GM18951 (cell line): Measurements from ENCODE around the gene LINS1.

Experiments
- POLR2A ChIP-seq: IDR thresholded peaks from 4 replicates; pipeline ENCODE4 v1.6.1; 2011; ENCODE audit warnings: mild to moderate bottlenecking; ENCODE audit not compliant: insufficient read length, insufficient read depth; ENCODE audit errors: extremely low read depth
- in situ Hi-C: fragments of 300-500 bp; cut with MboI; formaldehyde crosslinking; loops from one replicate; pipeline ENCODE4 v1.12.0; 2022; ENCODE audit warnings: low sequenced_read_pairs, mixed read lengths, inconsistent platforms; ENCODE audit not compliant: unreplicated experiment

The LINS1 gene

DNA sequence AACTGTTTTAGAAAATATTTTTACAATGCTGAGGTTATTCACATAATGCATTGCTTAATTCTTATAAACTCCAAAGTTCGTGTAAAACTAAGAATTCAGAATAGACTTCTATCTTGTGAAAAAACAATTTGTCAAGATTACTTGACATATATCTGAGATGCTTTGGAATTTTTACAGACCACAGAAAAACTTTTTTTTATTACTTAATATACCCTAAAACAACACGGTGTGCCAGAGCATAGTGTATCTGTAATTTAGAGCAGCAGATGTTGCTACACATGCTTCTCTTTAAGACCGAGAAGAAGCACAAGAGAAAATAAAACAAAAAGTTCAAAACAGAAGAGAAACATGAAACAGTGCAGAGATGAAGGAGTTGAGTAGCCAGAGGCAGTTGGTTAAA, 26.8 kb upstream of the LINS1 start:
- in situ Hi-C loops, result no loop called here
- no peak for TF ChIP-seq POLR2A

GRCh38 chr15:100627789-100628395, 25.9 kb upstream of the LINS1 start:
- TF ChIP-seq POLR2A, result no peak
- in situ Hi-C loops, result no loop called here

DNA sequence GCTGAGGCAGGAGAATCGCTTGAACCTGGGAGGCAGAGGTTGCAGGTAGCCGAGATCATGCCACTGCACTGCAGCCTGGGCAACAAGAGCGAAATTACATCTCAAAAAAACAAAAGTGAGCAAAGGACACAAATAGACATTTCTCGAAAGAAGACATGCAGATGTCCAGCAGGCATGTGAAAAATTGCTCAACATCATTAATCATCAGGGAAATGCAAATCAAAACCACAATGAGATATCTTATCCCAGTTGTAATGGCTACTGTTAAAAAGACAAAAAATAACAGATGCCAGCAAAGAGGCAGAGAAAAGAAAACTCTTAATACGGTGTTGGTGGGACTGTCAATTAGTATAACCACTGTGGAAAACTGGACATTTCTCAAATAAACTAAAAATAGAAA, 21.3 kb upstream of the LINS1 start:
- TF ChIP-seq POLR2A, result no peak
- in situ Hi-C loops, result loop anchor here (25.0 kb wide), 1 partner anchor 639 kb away; the partner anchor contains the start of gene CHSY1

GRCh38 chr15:100616700-100617099, 14.7 kb upstream of the LINS1 start:
- in situ Hi-C loops, result loop anchor here (25.0 kb wide), 1 partner anchor 646 kb away; the partner anchor contains the start of gene CHSY1
- TF ChIP-seq POLR2A, result no peak

DNA sequence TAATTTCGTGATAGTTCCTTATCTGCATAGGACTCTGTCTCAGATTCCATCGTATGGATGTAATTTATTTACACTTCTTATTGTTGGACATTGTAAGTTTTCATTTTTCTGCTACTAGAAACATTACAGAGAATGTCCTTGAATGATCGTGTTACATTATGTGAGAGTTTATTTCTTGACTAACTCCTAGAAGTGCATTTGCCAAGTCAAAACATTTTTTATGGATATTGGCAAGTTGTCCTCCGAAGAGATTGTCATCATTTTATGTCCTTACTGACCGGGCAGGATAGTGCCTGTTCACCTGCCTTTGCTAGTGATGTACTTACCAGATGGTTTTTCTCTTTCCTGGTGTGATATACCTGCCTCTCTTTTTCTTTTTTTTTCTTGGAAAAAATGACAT, 13.8 kb upstream of the LINS1 start:
- TF ChIP-seq POLR2A, result no peak
- in situ Hi-C loops, result loop anchor here (25.0 kb wide), 1 partner anchor 646 kb away; the partner anchor contains the start of gene CHSY1

- in situ Hi-C loops, result loop anchor here (25.0 kb wide), 1 partner anchor 647 kb away; the partner anchor contains the start of gene CHSY1
- no peak for TF ChIP-seq POLR2A
Observed at GRCh38 chr15:100614918-100615317, 12.9 kb upstream of the LINS1 start.

DNA sequence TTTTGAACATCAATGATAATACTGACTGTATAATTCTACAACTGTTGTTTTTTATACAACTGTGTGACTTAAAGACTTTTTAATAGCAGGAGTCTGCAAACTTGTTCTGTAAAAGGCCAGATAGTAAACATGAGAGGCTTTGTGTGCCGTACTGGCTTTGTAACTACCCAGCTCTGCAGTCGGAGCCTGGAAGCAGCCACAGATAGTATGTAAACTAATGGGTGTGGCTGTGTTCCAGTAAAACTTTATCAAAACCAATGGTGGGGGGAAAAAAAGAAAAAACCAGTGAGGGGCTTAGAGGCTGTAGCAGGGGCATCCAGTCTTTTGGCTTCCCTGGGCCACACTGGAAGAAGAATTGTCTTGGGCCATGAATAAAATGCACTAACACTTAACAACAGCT, 12.4 kb upstream of the LINS1 start:
- in situ Hi-C loops, result loop anchor here (25.0 kb wide), 1 partner anchor 648 kb away; the partner anchor contains the start of gene CHSY1
- no peak for TF ChIP-seq POLR2A

GRCh38 chr15:100613208-100613607, 11.2 kb upstream of the LINS1 start:
- no peak for TF ChIP-seq POLR2A
- in situ Hi-C loops, result loop anchor here (25.0 kb wide), 1 partner anchor 649 kb away; the partner anchor contains the start of gene CHSY1

GRCh38 chr15:100612539-100612938, 10.6 kb upstream of the LINS1 start:
- in situ Hi-C loops, result loop anchor here (25.0 kb wide), 1 partner anchor 650 kb away; the partner anchor contains the start of gene CHSY1
- TF ChIP-seq POLR2A, result no peak

DNA sequence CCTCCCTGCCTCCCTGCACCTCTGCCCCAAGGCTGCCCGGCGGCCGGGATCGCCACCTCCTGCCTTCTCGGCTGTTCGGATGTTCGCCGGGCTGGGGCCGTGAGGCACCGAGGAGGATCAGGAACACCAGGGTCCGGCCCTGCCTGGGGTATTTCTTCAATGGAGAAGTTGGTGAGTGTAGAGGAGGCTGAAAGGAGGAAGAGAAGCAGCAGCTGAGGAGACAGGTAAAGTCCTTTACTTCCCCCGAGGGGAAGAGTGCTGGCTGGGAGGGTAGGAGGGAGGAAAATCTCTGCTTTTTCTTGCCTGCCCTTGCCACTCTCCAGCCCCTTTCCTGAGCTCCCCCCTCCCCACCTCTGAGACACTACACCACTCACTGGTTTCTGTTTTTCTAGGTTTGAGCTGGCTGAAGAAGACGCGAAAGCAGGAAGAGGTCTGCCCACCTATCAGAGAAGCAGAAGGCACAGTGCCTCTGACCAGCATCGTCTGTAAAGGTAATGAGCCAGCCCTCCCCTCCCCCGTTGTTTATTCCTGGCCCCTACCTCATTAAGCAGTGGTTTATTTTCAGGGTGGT, 924 bp upstream of the LINS1 start:
- in situ Hi-C loops, result loop anchor here (25.0 kb wide), 1 partner anchor 659 kb away; the partner anchor contains the start of gene CHSY1
- no peak for TF ChIP-seq POLR2A

DNA sequence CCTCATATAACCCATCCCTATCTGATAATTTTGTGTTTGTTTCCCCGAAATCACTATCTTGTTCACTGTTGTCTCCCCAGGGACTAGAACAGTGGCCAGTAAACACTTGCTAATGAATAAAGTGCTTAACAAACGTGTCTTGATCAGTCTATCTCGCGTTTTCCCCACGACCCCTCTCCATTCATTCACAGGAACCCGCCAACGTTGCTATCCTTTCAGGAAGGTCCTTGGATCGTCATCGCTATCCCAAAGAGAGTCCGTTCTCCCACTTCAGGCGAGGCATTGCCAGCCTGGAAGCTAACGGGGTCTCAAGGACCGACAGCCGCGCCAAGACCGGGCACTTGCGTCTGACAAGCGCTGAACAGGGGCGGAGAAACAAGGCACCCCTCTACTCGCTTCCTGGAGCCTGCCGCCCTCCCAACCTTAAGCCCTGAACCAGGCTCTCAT, 344 bp downstream of the LINS1 start:
- in situ Hi-C loops, result loop anchor here (25.0 kb wide), 1 partner anchor 661 kb away; the partner anchor contains the start of gene CHSY1
- TF ChIP-seq POLR2A, result no peak

- in situ Hi-C loops, result loop anchor here (25.0 kb wide), 1 partner anchor 661 kb away; the partner anchor contains the start of gene CHSY1
- no peak for TF ChIP-seq POLR2A
Observed at GRCh38 chr15:100601163-100601562, 821 bp downstream of the LINS1 start.

DNA sequence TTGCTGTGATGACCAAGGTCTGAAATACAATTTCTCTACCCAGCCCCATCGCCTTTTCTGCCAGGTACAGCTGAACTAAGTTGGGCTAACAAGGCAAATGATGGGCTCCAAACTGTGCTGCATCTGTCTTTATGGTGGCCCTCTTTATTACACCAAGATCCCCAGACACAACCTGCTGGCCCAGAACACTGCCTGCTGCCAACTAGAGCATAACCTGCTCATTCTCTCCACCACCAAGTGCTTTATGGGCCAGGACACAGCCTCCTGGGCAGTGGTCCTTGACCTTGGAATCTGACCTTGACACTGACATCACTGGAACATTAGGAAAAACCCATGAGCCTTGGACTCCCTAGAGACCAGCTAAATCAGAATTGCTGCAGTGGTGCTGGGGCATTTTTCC, 3.3 kb downstream of the LINS1 start:
- in situ Hi-C loops, result no loop called here
- no peak for TF ChIP-seq POLR2A

DNA sequence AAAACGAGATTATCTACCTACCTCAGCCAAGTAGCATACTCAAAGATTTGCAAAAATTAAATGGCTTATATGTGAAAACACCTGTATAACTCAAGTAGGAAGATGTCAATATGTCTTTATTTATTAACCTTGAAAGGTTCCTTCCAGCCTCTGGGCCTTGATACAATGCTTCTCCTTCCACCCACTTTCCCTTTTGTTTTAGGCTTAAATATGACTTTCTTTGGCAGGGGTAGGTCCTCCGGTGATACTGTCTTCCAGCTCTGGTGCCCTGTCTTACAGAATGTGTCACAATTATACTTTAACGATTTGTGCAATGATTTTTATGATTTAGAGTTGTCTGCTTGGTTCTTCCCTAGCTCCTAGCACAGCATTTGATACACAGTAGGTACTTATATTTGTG, 4.1 kb downstream of the LINS1 start:
- TF ChIP-seq POLR2A, result no peak
- in situ Hi-C loops, result no loop called here
